ENCODE results near the gene OBSL1.

Gene OBSL1

GRCh38 chr2:219612577-219613286 is 41.4 kb upstream of the OBSL1 start:
- no peaks in the 10 kb centered on the region for H3K9me3 ChIP-seq (ENCODE audit: control insufficient read depth in 5 of 5, low read length in 5 of 5)
- peaks cover 0 to 6% (median 0%) of the 10 kb centered on the region in 5 donors for H3K4me1 ChIP-seq (ENCODE audit: control insufficient read depth in 5 of 5, insufficient read depth in 5 of 5, low read length in 5 of 5)
- no peaks in the 10 kb centered on the region for H3K27me3 ChIP-seq (ENCODE audit: control insufficient read depth in 5 of 5, insufficient read depth in 4 of 5, low read length in 5 of 5)
- H3K9ac ChIP-seq (ENCODE audit: low read length in 5 of 5): no peak overlapping the region
- H3K4me3 ChIP-seq (ENCODE audit: low read depth in 1 of 5, low read length in 5 of 5): no peak overlapping the region
- H3K27ac ChIP-seq (ENCODE audit: low read depth, low read length): no peak overlapping the region
- peaks cover 0 to 80% (median 73%) of the 10 kb centered on the region in 5 donors for H3K36me3 ChIP-seq (ENCODE audit: control insufficient read depth in 5 of 5, insufficient read depth in 5 of 5, low read length in 5 of 5)

GRCh38 chr2:219611866-219612576 is 40.7 kb upstream of the OBSL1 start:
- H3K9me3 ChIP-seq (ENCODE audit: control insufficient read depth in 5 of 5, low read length in 5 of 5): no peaks in the 10 kb centered on the region
- no peak overlapping the region for H3K9ac ChIP-seq (ENCODE audit: low read length in 5 of 5)
- no peaks in the 10 kb centered on the region for H3K27me3 ChIP-seq (ENCODE audit: control insufficient read depth in 5 of 5, insufficient read depth in 4 of 5, low read length in 5 of 5)
- peaks cover 0 to 6% (median 0%) of the 10 kb centered on the region in 5 donors for H3K4me1 ChIP-seq (ENCODE audit: control insufficient read depth in 5 of 5, insufficient read depth in 5 of 5, low read length in 5 of 5)
- no peak overlapping the region for H3K27ac ChIP-seq (ENCODE audit: low read depth, low read length)
- peaks cover 0 to 86% (median 79%) of the 10 kb centered on the region in 5 donors for H3K36me3 ChIP-seq (ENCODE audit: control insufficient read depth in 5 of 5, insufficient read depth in 5 of 5, low read length in 5 of 5)
- H3K4me3 ChIP-seq (ENCODE audit: low read depth in 1 of 5, low read length in 5 of 5): no peak overlapping the region

- Histone ChIP-seq H3K9ac (ENCODE audit: low read length in 5 of 5) (no peak overlapping the region), H3K36me3 (ENCODE audit: control insufficient read depth in 5 of 5, insufficient read depth in 5 of 5, low read length in 5 of 5) (peaks cover 0 to 87% (median 84%) of the 10 kb centered on the region in 5 donors), H3K4me1 (ENCODE audit: control insufficient read depth in 5 of 5, insufficient read depth in 5 of 5, low read length in 5 of 5) (peaks cover 0 to 3% (median 0%) of the 10 kb centered on the region in 5 donors), H3K27me3 (ENCODE audit: control insufficient read depth in 5 of 5, insufficient read depth in 4 of 5, low read length in 5 of 5) (no peaks in the 10 kb centered on the region), H3K9me3 (ENCODE audit: control insufficient read depth in 5 of 5, low read length in 5 of 5) (no peaks in the 10 kb centered on the region), H3K4me3 (ENCODE audit: low read depth in 1 of 5, low read length in 5 of 5) (no peak overlapping the region), H3K27ac (ENCODE audit: low read depth, low read length) (no peak overlapping the region)
These were observed 40.0 kb upstream of the OBSL1 start for GRCh38 chr2:219611306-219611705.

GRCh38 chr2:219609149-219609750 is 37.9 kb upstream of the OBSL1 start:
- Histone ChIP-seq H3K4me3 (ENCODE audit: low read depth in 1 of 5, low read length in 5 of 5) (no peak overlapping the region), H3K4me1 (ENCODE audit: control insufficient read depth in 5 of 5, insufficient read depth in 5 of 5, low read length in 5 of 5) (peaks cover 0 to 13% (median 9%) of the 10 kb centered on the region in 5 donors), H3K9me3 (ENCODE audit: control insufficient read depth in 5 of 5, low read length in 5 of 5) (no peaks in the 10 kb centered on the region), H3K27me3 (ENCODE audit: control insufficient read depth in 5 of 5, insufficient read depth in 4 of 5, low read length in 5 of 5) (no peaks in the 10 kb centered on the region), H3K36me3 (ENCODE audit: control insufficient read depth in 5 of 5, insufficient read depth in 5 of 5, low read length in 5 of 5) (peaks cover 0 to 76% (median 76%) of the 10 kb centered on the region in 5 donors), H3K27ac (ENCODE audit: low read depth, low read length) (no peak overlapping the region), H3K9ac (ENCODE audit: low read length in 5 of 5) (no peak overlapping the region)

GRCh38 chr2:219608399-219608964 is 37.1 kb upstream of the OBSL1 start:
- Histone ChIP-seq H3K27me3 (ENCODE audit: control insufficient read depth in 5 of 5, insufficient read depth in 4 of 5, low read length in 5 of 5) (no peaks in the 10 kb centered on the region), H3K36me3 (ENCODE audit: control insufficient read depth in 5 of 5, insufficient read depth in 5 of 5, low read length in 5 of 5) (peaks cover 0 to 74% (median 69%) of the 10 kb centered on the region in 5 donors), H3K4me3 (ENCODE audit: low read depth in 1 of 5, low read length in 5 of 5) (no peak overlapping the region), H3K27ac (ENCODE audit: low read depth, low read length) (no peak overlapping the region), H3K9ac (ENCODE audit: low read length in 5 of 5) (no peak overlapping the region), H3K9me3 (ENCODE audit: control insufficient read depth in 5 of 5, low read length in 5 of 5) (no peaks in the 10 kb centered on the region), H3K4me1 (ENCODE audit: control insufficient read depth in 5 of 5, insufficient read depth in 5 of 5, low read length in 5 of 5) (peaks cover 0 to 14% (median 9%) of the 10 kb centered on the region in 5 donors)

- no peaks in the 10 kb centered on the region for H3K27me3 ChIP-seq (ENCODE audit: control insufficient read depth in 5 of 5, insufficient read depth in 4 of 5, low read length in 5 of 5)
- no peak overlapping the region for H3K27ac ChIP-seq (ENCODE audit: low read depth, low read length)
- no peak overlapping the region for H3K4me3 ChIP-seq (ENCODE audit: low read depth in 1 of 5, low read length in 5 of 5)
- H3K9ac ChIP-seq (ENCODE audit: low read length in 5 of 5): no peak overlapping the region
- no peaks in the 10 kb centered on the region for H3K9me3 ChIP-seq (ENCODE audit: control insufficient read depth in 5 of 5, low read length in 5 of 5)
- peaks cover 0 to 75% (median 68%) of the 10 kb centered on the region in 5 donors for H3K36me3 ChIP-seq (ENCODE audit: control insufficient read depth in 5 of 5, insufficient read depth in 5 of 5, low read length in 5 of 5)
- H3K4me1 ChIP-seq (ENCODE audit: control insufficient read depth in 5 of 5, insufficient read depth in 5 of 5, low read length in 5 of 5): peaks cover 0 to 14% (median 9%) of the 10 kb centered on the region in 5 donors
These were observed 36.6 kb upstream of the OBSL1 start for GRCh38 chr2:219607931-219608330.

- peaks cover 0 to 74% (median 65%) of the 10 kb centered on the region in 5 donors for H3K36me3 ChIP-seq (ENCODE audit: control insufficient read depth in 5 of 5, insufficient read depth in 5 of 5, low read length in 5 of 5)
These were observed 34.2 kb upstream of the OBSL1 start for GRCh38 chr2:219605607-219605954.

GRCh38 chr2:219603771-219604170 is 32.4 kb upstream of the OBSL1 start:
- Histone ChIP-seq H3K4me1 (ENCODE audit: control insufficient read depth in 5 of 5, insufficient read depth in 5 of 5, low read length in 5 of 5) (peaks cover 0 to 14% (median 11%) of the 10 kb centered on the region in 5 donors), H3K9me3 (ENCODE audit: control insufficient read depth in 5 of 5, low read length in 5 of 5) (no peaks in the 10 kb centered on the region), H3K27me3 (ENCODE audit: control insufficient read depth in 5 of 5, insufficient read depth in 4 of 5, low read length in 5 of 5) (no peaks in the 10 kb centered on the region), H3K4me3 (ENCODE audit: low read depth in 1 of 5, low read length in 5 of 5) (no peak overlapping the region), H3K36me3 (ENCODE audit: control insufficient read depth in 5 of 5, insufficient read depth in 5 of 5, low read length in 5 of 5) (peaks cover 0 to 62% (median 52%) of the 10 kb centered on the region in 5 donors), H3K27ac (ENCODE audit: low read depth, low read length) (no peak overlapping the region), H3K9ac (ENCODE audit: low read length in 5 of 5) (no peak overlapping the region)

More at GRCh38 chr2:219605607-219605954, 34.2 kb upstream of the OBSL1 start:
- Histone ChIP-seq H3K27me3 (ENCODE audit: control insufficient read depth in 5 of 5, insufficient read depth in 4 of 5, low read length in 5 of 5) (no peaks in the 10 kb centered on the region), H3K27ac (ENCODE audit: low read depth, low read length) (no peak overlapping the region), H3K4me3 (ENCODE audit: low read depth in 1 of 5, low read length in 5 of 5) (no peak overlapping the region), H3K9ac (ENCODE audit: low read length in 5 of 5) (no peak overlapping the region), H3K4me1 (ENCODE audit: control insufficient read depth in 5 of 5, insufficient read depth in 5 of 5, low read length in 5 of 5) (peaks cover 0 to 14% (median 9%) of the 10 kb centered on the region in 5 donors), H3K9me3 (ENCODE audit: control insufficient read depth in 5 of 5, low read length in 5 of 5) (no peaks in the 10 kb centered on the region)

- H3K4me1 ChIP-seq (ENCODE audit: control insufficient read depth in 5 of 5, insufficient read depth in 5 of 5, low read length in 5 of 5): peaks cover 3 to 32% (median 21%) of the 10 kb centered on the region in 5 donors
- H3K27ac ChIP-seq (ENCODE audit: low read depth, low read length): peak overlapping the region; percentile 88
- peak overlapping the region; percentile 48 to 86 (median 78) for H3K9ac ChIP-seq (ENCODE audit: low read length in 5 of 5)
- H3K4me3 ChIP-seq (ENCODE audit: low read depth in 1 of 5, low read length in 5 of 5): peak overlapping the region; percentile 85 to 99 (median 99)
- H3K9me3 ChIP-seq (ENCODE audit: control insufficient read depth in 5 of 5, low read length in 5 of 5): no peaks in the 10 kb centered on the region
- peaks cover 0 to 22% (median 18%) of the 10 kb centered on the region in 5 donors for H3K36me3 ChIP-seq (ENCODE audit: control insufficient read depth in 5 of 5, insufficient read depth in 5 of 5, low read length in 5 of 5)
- no peaks in the 10 kb centered on the region for H3K27me3 ChIP-seq (ENCODE audit: control insufficient read depth in 5 of 5, insufficient read depth in 4 of 5, low read length in 5 of 5)
These were observed 27.2 kb upstream of the OBSL1 start for GRCh38 chr2:219598308-219599078.

All from subcutaneous abdominal adipose tissue (tissue), 5 donors.